ENCODE data around the gene LHX4.

LHX4 gene

GRCh38 chr1:180266275-180267210 is 36.5 kb downstream of the LHX4 start:
- H3K27ac ChIP-seq = no peak overlapping the region
- TF ChIP-seq CTCF (conservative IDR thresholded peaks at IDR 0.05) (no peak), ZFX (IDR thresholded peaks at IDR 0.05) (no peak)

GRCh38 chr1:180267211-180267561 is 37.1 kb downstream of the LHX4 start:
- no peak for TF ChIP-seq ZFX (IDR thresholded peaks at IDR 0.05)
- TF ChIP-seq CTCF (conservative IDR thresholded peaks at IDR 0.05) = no peak
- no peak overlapping the region for H3K27ac ChIP-seq

GRCh38 chr1:180267761-180268555 is 37.9 kb downstream of the LHX4 start:
- H3K27ac ChIP-seq = no peak overlapping the region
- no peak for TF ChIP-seq ZFX (IDR thresholded peaks at IDR 0.05)
- no peak for TF ChIP-seq CTCF (conservative IDR thresholded peaks at IDR 0.05)

- H3K27ac ChIP-seq = no peak overlapping the region
- TF ChIP-seq CTCF (conservative IDR thresholded peaks at IDR 0.05) = no peak
These were observed 38.6 kb downstream of the LHX4 start for GRCh38 chr1:180268556-180269075.

GRCh38 chr1:180269645-180270529 is 39.8 kb downstream of the LHX4 start:
- TF ChIP-seq CTCF (conservative IDR thresholded peaks at IDR 0.05) = no peak; the same call in 1 of the 2 replicates
- no peak for TF ChIP-seq ZFX (IDR thresholded peaks at IDR 0.05)
- no peak overlapping the region for H3K27ac ChIP-seq

GRCh38 chr1:180270530-180271271 is 40.6 kb downstream of the LHX4 start:
- TF ChIP-seq ZFX (IDR thresholded peaks at IDR 0.05) (no peak), CTCF (conservative IDR thresholded peaks at IDR 0.05) (no peak; the same call in 1 of the 2 replicates)
- H3K27ac ChIP-seq = no peak overlapping the region

All from C4-2B (cell line).